Neural cell (in vitro differentiated cells): ENCODE data around the gene ATF7. TPM values are rescaled to one million over a fixed set of nuclear protein-coding genes. Genes with fewer than 3 reads are reported as not detected.
"Not testable (repeated sequence)": the region's sequence is repeated elsewhere in the genome, so short reads cannot be mapped to it uniquely, and the experiment has no call there.

Source experiments
- H2AFZ ChIP-seq: fragments of 200-600, 300-800 bp; sonication (generic), shearing (Covaris generic); 2 replicates; pipeline ENCODE4 v1.6.0; 2014; ENCODE audit warnings: low read depth, mild to moderate bottlenecking, antibody characterized with exemption, low read length, moderate library complexity
- H3F3A ChIP-seq: fragments of 200-600 bp; shearing (Covaris generic); 2 replicates; pipeline ENCODE4 v1.6.1; 2016; ENCODE audit warnings: mild to moderate bottlenecking, moderate library complexity, mixed read lengths, antibody characterized with exemption, low read length; ENCODE audit not compliant: insufficient read depth, poor library complexity, severe bottlenecking
- H3K27ac ChIP-seq: fragments of 200-600, 300-800 bp; sonication (generic), shearing (Covaris generic); 2 replicates; pipeline ENCODE4 v1.5.1; 2014; ENCODE audit warnings: mild to moderate bottlenecking, low read length, moderate library complexity
- H3K27me3 ChIP-seq: fragments of 300-800, 200-600 bp; sonication (generic), shearing (Covaris generic); 2 replicates; pipeline ENCODE4 v1.6.0; 2014; ENCODE audit warnings: mild to moderate bottlenecking, low read depth, low read length, moderate library complexity; ENCODE audit not compliant: insufficient read depth
- H3K36me3 ChIP-seq: fragments of 300-800, 200-600 bp; sonication (generic), shearing (Covaris generic); 2 replicates; pipeline ENCODE4 v1.5.1; 2014; ENCODE audit warnings: mild to moderate bottlenecking, antibody characterized with exemption, low read length, moderate library complexity; ENCODE audit not compliant: insufficient read depth
- H3K4me2 ChIP-seq: fragments of 300-800, 200-600 bp; sonication (generic), shearing (Covaris generic); 2 replicates; pipeline ENCODE4 v1.6.0; 2014; ENCODE audit warnings: mild to moderate bottlenecking, low read length
- H3K4me3 ChIP-seq: fragments of 300-800, 200-600 bp; sonication (generic), shearing (Covaris generic); 2 replicates; pipeline ENCODE4 v1.5.1; 2014; ENCODE audit warnings: mild to moderate bottlenecking, low read length, moderate library complexity
- H3K79me2 ChIP-seq: fragments of 200-600 bp; shearing (Covaris generic); replicated peaks from 2 replicates; pipeline ENCODE4 v1.6.0; 2014; ENCODE audit warnings: mild to moderate bottlenecking, low read length, moderate library complexity; ENCODE audit not compliant: insufficient read depth
- H3K9ac ChIP-seq: fragments of 300-800, 200-600 bp; sonication (generic), shearing (Covaris generic); 2 replicates; pipeline ENCODE4 v1.6.1; 2016; ENCODE audit warnings: mild to moderate bottlenecking, low read length, mixed read lengths
- H3K9me2 ChIP-seq: fragments of 200-600 bp; shearing (Covaris generic); 2 replicates; pipeline ENCODE4 v1.6.1; 2016; ENCODE audit warnings: mild to moderate bottlenecking, low read length, mixed read lengths; ENCODE audit not compliant: insufficient read depth
- H3K9me3 ChIP-seq: fragments of 200-600, 300-800 bp; sonication (generic), shearing (Covaris generic); 2 replicates; pipeline ENCODE4 v1.6.1; 2016; ENCODE audit warnings: mild to moderate bottlenecking, mixed run types, low read length, moderate library complexity, mixed read lengths
- H4K20me1 ChIP-seq: fragments of 200-600 bp; shearing (Covaris generic); 2 replicates; pipeline ENCODE4 v1.6.1; 2016; ENCODE audit warnings: mild to moderate bottlenecking, mixed run types; ENCODE audit not compliant: insufficient read depth
- EP300 ChIP-seq: fragments of 450-650 bp; conservative IDR thresholded peaks from 2 replicates; pipeline ENCODE4 v1.6.1; 2014; ENCODE audit warnings: antibody characterized with exemption, mild to moderate bottlenecking, moderate library complexity; ENCODE audit not compliant: poor library complexity, severe bottlenecking
- EZH2 ChIP-seq: fragments of 200-600, 300-800 bp; shearing (Covaris generic), sonication (generic); IDR thresholded peaks from 2 replicates; pipeline ENCODE4 v1.6.1; 2014; ENCODE audit warnings: antibody characterized with exemption, low read length, borderline replicate concordance, mild to moderate bottlenecking; ENCODE audit not compliant: insufficient read depth, poor library complexity, severe bottlenecking
- MXI1 ChIP-seq: fragments of 450-650 bp; conservative IDR thresholded peaks from 2 replicates; pipeline ENCODE4 v1.6.1; 2014; ENCODE audit warnings: antibody characterized with exemption, mild to moderate bottlenecking; ENCODE audit not compliant: poor library complexity, severe bottlenecking
- POLR2AphosphoS5 ChIP-seq: IDR thresholded peaks from 2 replicates; pipeline ENCODE4 v1.6.1; 2012
- RAD21 ChIP-seq: fragments of 450-650 bp; conservative IDR thresholded peaks from 2 replicates; pipeline ENCODE4 v1.6.1; 2014; ENCODE audit warnings: antibody characterized with exemption, mild to moderate bottlenecking, moderate library complexity
- SMC3 ChIP-seq: fragments of 450-650 bp; conservative IDR thresholded peaks from 2 replicates; pipeline ENCODE4 v1.6.1; 2014; ENCODE audit warnings: antibody characterized with exemption, mild to moderate bottlenecking, moderate library complexity; ENCODE audit not compliant: poor library complexity
- TAF1 ChIP-seq: IDR thresholded peaks from 2 replicates; pipeline ENCODE4 v1.6.1; 2012; ENCODE audit warnings: low read depth
- polyA plus RNA-seq: library from polyadenylated mRNA; depleted of rRNA; stranded (reverse); fragments of >200 nt; gene quantifications from 2 replicates; pipeline ENCODE4 v1.2.3, GENCODE V29; 2014
- TF ChIP-seq, protein P1 (sequence below): fragments of 450-650 bp; IDR thresholded peaks from 2 replicates; pipeline ENCODE4 v1.5.1; 2014; ENCODE audit warnings: antibody characterized with exemption, mild to moderate bottlenecking, moderate library complexity; ENCODE audit not compliant: poor library complexity, severe bottlenecking
- TF ChIP-seq, protein P2 (sequence below): IDR thresholded peaks from 2 replicates; pipeline ENCODE4 v1.6.1; 2012; ENCODE audit warnings: borderline replicate concordance

Gene ATF7
- polyA plus RNA-seq, 1 donor from 2014 or later, result 6.3 TPM

DNA sequence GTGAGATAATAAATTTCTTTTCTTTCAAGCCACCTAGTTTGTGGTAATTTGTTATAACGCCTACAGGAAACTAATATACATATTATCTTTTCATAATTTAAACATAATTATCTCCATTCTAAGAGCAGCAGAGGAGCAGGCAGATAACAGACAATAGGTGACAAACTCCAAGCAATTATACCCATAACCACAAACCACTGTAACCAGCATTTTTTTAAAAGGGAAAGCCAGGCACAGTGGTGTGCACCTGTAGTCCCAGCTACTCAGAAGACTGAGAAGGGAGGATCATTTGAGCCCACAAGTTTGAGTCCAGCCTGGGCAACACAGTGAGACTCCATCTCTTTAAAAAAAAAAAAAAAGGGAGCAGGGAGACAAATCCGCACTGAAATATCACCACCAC lies 54.9 kb downstream of the ATF7 start:
- H3K4me3 ChIP-seq, result no peak overlapping the region
- no peak overlapping the region for H2AFZ ChIP-seq
- no peak overlapping the region for H3K4me2 ChIP-seq
- H3K27ac ChIP-seq, result no peak overlapping the region
- H3F3A ChIP-seq, result no peaks in the 10 kb centered on the region
- TF ChIP-seq, protein P1, sequence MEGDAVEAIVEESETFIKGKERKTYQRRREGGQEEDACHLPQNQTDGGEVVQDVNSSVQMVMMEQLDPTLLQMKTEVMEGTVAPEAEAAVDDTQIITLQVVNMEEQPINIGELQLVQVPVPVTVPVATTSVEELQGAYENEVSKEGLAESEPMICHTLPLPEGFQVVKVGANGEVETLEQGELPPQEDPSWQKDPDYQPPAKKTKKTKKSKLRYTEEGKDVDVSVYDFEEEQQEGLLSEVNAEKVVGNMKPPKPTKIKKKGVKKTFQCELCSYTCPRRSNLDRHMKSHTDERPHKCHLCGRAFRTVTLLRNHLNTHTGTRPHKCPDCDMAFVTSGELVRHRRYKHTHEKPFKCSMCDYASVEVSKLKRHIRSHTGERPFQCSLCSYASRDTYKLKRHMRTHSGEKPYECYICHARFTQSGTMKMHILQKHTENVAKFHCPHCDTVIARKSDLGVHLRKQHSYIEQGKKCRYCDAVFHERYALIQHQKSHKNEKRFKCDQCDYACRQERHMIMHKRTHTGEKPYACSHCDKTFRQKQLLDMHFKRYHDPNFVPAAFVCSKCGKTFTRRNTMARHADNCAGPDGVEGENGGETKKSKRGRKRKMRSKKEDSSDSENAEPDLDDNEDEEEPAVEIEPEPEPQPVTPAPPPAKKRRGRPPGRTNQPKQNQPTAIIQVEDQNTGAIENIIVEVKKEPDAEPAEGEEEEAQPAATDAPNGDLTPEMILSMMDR, result no peak
- no peaks in the 10 kb centered on the region for H3K27me3 ChIP-seq
- H3K9me2 ChIP-seq, result no peaks in the 10 kb centered on the region
- H3K79me2 ChIP-seq, result no peaks in the 10 kb centered on the region
- H4K20me1 ChIP-seq, result no peaks in the 10 kb centered on the region
- no peaks in the 10 kb centered on the region for H3K9me3 ChIP-seq
- H3K36me3 ChIP-seq, result no peaks in the 10 kb centered on the region
- no peak overlapping the region for H3K9ac ChIP-seq

DNA sequence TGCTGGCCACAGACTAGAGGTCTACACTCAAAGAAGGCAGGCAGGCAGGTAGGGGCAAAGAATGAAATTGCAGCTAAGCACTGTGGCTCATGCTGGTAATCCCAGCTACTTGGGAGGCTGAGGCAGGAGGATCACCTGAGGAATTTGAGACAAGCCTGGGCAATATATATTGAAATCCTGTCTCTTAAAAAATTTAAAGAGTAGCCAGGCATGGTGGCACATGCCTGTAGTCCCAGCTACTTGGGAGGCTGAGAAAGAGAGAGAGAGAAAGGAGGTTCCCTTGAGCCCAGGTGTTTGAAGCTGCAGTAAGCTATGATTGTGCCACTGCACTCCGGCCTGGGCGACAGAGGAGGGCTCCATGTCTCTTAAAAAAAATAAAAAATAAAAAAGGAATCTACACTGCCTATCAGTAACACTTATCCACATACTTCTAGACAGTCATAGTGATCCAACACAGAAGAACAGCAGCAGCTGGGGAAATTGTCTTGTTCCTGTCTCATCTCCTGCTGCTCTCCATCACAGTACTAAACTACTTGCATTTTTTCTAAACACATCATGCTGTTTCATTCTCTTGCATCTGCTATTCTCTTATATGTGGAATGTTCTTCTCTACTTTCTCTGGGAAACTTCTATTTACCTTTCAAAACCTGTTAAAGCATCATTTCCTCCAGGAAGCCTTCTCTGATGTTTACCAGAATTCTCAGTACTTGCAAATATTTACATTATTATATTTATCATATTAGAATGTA lies 57.2 kb downstream of the ATF7 start:
- Histone ChIP-seq H3K9ac (no peak overlapping the region), H3K4me2 (no peak overlapping the region), H3K4me3 (no peak overlapping the region), H3K27me3 (no peaks in the 10 kb centered on the region), H3K27ac (peak overlapping the region; percentile 36), H4K20me1 (no peaks in the 10 kb centered on the region), H3K9me3 (no peaks in the 10 kb centered on the region), H3K79me2 (no peaks in the 10 kb centered on the region), H3K9me2 (no peaks in the 10 kb centered on the region), H3K36me3 (no peaks in the 10 kb centered on the region), H3F3A (no peaks in the 10 kb centered on the region), H2AFZ (no peak overlapping the region)
- TF ChIP-seq SMC3 (no peak), POLR2AphosphoS5 (peak; percentile 15)

DNA sequence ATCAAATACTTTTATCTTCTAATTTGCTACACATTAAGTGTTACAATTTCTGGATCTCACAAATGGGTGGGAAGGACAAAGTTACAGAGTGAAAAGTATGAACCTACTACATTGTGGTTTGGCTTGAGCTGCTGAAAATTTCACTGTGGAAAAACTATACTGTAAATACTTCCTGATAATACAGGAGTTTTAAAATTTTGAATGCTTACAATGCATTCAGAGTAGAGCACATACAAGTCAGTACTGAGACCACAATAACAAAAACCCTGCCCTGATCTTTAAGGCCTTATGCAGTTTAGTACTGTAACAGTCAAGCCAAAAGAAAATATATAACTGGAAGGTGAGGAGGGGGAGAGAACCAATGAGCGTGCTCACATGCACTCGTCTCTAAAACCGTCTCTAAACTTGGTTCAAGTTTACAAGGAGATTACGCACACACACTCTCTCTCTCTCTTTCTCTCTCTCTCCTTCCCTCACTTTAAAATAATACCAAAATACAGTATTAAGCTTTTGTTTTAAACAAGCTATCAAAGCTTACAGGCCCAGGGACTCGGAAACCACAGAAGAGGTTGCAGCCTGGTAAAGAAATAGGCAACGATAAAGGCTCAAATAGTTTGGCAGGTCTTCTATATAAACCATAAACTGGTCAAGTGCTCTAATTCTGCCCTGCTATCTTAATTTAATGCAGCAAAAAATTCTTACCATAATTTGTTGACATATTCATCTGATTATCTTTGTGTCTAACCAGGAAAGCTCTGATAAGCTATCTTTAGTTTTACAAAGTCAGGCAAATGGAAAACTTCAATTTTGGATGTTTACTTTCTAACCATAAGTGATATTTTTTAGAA lies 58.0 kb downstream of the ATF7 start:
- no peak overlapping the region for H3K4me2 ChIP-seq
- TF ChIP-seq MXI1 (no peak), SMC3 (no peak), POLR2AphosphoS5 (no peak), RAD21 (no peak), TAF1 (no peak), EZH2 (no peak), EP300 (no peak)
- TF ChIP-seq, protein P2, sequence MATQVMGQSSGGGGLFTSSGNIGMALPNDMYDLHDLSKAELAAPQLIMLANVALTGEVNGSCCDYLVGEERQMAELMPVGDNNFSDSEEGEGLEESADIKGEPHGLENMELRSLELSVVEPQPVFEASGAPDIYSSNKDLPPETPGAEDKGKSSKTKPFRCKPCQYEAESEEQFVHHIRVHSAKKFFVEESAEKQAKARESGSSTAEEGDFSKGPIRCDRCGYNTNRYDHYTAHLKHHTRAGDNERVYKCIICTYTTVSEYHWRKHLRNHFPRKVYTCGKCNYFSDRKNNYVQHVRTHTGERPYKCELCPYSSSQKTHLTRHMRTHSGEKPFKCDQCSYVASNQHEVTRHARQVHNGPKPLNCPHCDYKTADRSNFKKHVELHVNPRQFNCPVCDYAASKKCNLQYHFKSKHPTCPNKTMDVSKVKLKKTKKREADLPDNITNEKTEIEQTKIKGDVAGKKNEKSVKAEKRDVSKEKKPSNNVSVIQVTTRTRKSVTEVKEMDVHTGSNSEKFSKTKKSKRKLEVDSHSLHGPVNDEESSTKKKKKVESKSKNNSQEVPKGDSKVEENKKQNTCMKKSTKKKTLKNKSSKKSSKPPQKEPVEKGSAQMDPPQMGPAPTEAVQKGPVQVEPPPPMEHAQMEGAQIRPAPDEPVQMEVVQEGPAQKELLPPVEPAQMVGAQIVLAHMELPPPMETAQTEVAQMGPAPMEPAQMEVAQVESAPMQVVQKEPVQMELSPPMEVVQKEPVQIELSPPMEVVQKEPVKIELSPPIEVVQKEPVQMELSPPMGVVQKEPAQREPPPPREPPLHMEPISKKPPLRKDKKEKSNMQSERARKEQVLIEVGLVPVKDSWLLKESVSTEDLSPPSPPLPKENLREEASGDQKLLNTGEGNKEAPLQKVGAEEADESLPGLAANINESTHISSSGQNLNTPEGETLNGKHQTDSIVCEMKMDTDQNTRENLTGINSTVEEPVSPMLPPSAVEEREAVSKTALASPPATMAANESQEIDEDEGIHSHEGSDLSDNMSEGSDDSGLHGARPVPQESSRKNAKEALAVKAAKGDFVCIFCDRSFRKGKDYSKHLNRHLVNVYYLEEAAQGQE, result no peak
- TF ChIP-seq, protein P1, result no peak
- H3K9me2 ChIP-seq, result no peaks in the 10 kb centered on the region

DNA sequence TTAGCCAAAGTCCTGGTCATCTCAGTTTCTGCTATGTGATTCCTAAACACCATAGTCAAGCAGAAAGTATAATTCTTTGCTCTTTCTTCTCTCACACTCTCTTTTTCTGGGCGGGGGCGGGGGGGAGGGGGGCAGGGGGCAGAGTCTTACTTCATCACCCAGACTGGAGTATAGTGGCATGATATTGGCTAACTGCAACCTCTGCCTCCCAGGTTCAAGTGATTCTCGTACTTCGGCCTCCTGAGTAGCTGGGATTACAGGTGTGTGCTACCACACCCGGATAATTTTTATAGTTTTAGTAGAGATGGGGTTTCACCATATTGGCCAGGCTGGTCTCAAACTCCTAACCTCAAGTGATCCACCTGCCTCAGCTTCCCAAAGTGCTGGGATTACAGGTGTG lies 60.8 kb downstream of the ATF7 start:
- H3K9me3 ChIP-seq, H3K4me2 ChIP-seq, H3K9ac ChIP-seq, H2AFZ ChIP-seq, H3K79me2 ChIP-seq, H3K27me3 ChIP-seq, H3K36me3 ChIP-seq, H4K20me1 ChIP-seq, H3K4me3 ChIP-seq, H3K9me2 ChIP-seq, H3K27ac ChIP-seq, H3F3A ChIP-seq: not testable (repeated sequence)

More for the DNA sequence above, 58.0 kb downstream of the ATF7 start:
- no peak overlapping the region for H3K4me3 ChIP-seq
- no peaks in the 10 kb centered on the region for H3K9me3 ChIP-seq
- no peaks in the 10 kb centered on the region for H3K36me3 ChIP-seq
- no peak overlapping the region for H3K27ac ChIP-seq
- no peaks in the 10 kb centered on the region for H3F3A ChIP-seq
- H3K79me2 ChIP-seq, result no peaks in the 10 kb centered on the region
- no peaks in the 10 kb centered on the region for H4K20me1 ChIP-seq
- H3K9ac ChIP-seq, result no peak overlapping the region
- H3K27me3 ChIP-seq, result no peaks in the 10 kb centered on the region
- H2AFZ ChIP-seq, result no peak overlapping the region
